BLaER1 treated with 17β-estradiol and CSF1 and Interleukin-3, amounts not matched to agents 10 nM and 100 nM (cell line): ENCODE data around the gene ASCC2.

Source experiments
- H3K27ac ChIP-seq, 11 experiments: shearing (Covaris generic); formaldehyde crosslinking; 2 replicates each; pipeline ENCODE4 v1.8.1; 2022
- H3K27me3 ChIP-seq, 11 experiments: shearing (Covaris generic); formaldehyde crosslinking; 2 replicates each; pipeline ENCODE4 v1.8.1; 2022
- H3K36me3 ChIP-seq, 11 experiments: shearing (Covaris generic); formaldehyde crosslinking; 2 replicates each; pipeline ENCODE4 v1.8.1; 2022
- H3K4me1 ChIP-seq, 10 experiments: shearing (Covaris generic); formaldehyde crosslinking; 2 replicates each; pipeline ENCODE4 v1.8.1; 2022
- H3K4me2 ChIP-seq, 11 experiments: shearing (Covaris generic); formaldehyde crosslinking; 2 replicates each; pipeline ENCODE4 v1.8.1; 2022
- H3K4me3 ChIP-seq, 10 experiments: shearing (Covaris generic); formaldehyde crosslinking; 2 replicates each; pipeline ENCODE4 v1.8.1; 2022
- H3K9ac ChIP-seq, 11 experiments: shearing (Covaris generic); formaldehyde crosslinking; 2 replicates each; pipeline ENCODE4 v1.8.1; 2022
- H3K9me3 ChIP-seq, 11 experiments: shearing (Covaris generic); formaldehyde crosslinking; replicated peaks in 1 of 11; 2 replicates each; pipeline ENCODE4 v1.8.1; 2022
- H4K20me1 ChIP-seq, 11 experiments: shearing (Covaris generic); formaldehyde crosslinking; 2 replicates each; pipeline ENCODE4 v1.8.1; 2022
- Cebpa-rat ChIP-seq, 11 experiments: shearing (Covaris generic); IDR thresholded peaks; 2 replicates each; pipeline ENCODE4 v1.8.1; 2022

ASCC2 gene

DNA sequence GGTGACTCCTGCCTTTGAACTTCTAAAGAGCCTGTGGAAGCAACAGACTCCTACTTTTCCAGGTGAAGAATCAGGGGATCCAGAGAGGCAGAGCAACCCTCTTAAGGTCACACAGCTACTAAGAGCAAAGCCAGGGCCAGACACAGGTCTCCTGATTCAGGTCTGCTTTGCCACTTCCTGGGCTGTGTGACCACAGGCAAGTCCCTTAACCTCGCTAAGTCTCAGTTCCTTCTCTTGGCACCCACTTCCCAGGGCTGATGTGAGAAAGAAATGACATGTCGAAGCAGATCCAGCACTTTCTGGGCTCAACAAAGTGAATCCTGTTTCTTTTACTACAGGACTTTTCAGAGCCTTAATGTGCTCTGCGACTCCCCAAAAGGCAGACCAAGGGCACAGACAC is 40.7 kb downstream of the ASCC2 start:
- Histone ChIP-seq H3K9ac (peak overlapping the region in 3 of 11 experiments; percentile 7 to 22 (median 20); a peak in 2 of 22 replicates), H3K27ac (peak overlapping the region in 9 of 11 experiments; percentile 20 to 86 (median 74); a peak in 15 of 22 replicates), H4K20me1 (peaks cover 0 to 25% (median 12%) of the 10 kb centered on the region in 11 experiments; a peak in 9 of 22 replicates), H3K4me1 (peaks cover 52 to 60% (median 57%) of the 10 kb centered on the region in 10 experiments), H3K4me2 (peak overlapping the region; percentile 89 to 99 (median 93)), H3K36me3 (peaks cover 67 to 92% (median 81%) of the 10 kb centered on the region in 11 experiments), H3K4me3 (no peak overlapping the region), H3K27me3 (no peaks in the 10 kb centered on the region), H3K9me3 (no peaks in the 10 kb centered on the region)
- no peak for TF ChIP-seq Cebpa-rat (IDR thresholded peaks at IDR 0.05)

DNA sequence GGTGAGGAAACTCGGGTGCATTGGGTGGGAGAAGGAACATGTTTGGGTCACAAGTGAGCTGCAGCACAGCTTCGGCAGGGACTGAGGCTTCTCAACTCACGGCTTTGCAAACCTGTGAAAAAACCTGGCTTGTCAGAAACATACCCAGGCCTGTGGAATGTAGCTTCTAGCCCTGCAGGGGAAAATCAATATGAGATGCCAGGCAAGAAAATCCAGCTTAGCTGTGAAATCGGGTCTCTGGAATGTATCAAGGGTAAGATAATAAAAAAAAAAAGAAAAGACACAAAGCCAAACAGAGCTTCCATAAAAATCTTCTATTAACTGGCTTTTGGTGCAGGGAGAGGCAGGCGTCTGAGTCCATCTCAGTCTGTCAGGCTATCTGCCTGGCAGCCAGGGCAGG is 42.4 kb downstream of the ASCC2 start:
- no peak for TF ChIP-seq Cebpa-rat (IDR thresholded peaks at IDR 0.05)
- Histone ChIP-seq H4K20me1 (peaks cover 0 to 28% (median 12%) of the 10 kb centered on the region in 11 experiments; a peak in 9 of 22 replicates), H3K27ac (no peak overlapping the region), H3K4me2 (no peak overlapping the region), H3K36me3 (peaks cover 67 to 92% (median 81%) of the 10 kb centered on the region in 11 experiments), H3K4me1 (peaks cover 40 to 49% (median 43%) of the 10 kb centered on the region in 10 experiments), H3K27me3 (no peaks in the 10 kb centered on the region), H3K9ac (no peak overlapping the region), H3K4me3 (no peak overlapping the region), H3K9me3 (no peaks in the 10 kb centered on the region)

- no peak overlapping the region for H3K4me3 ChIP-seq
- no peak overlapping the region for H3K4me2 ChIP-seq
- H3K9ac ChIP-seq, result no peak overlapping the region
- no peak for TF ChIP-seq Cebpa-rat (IDR thresholded peaks at IDR 0.05)
- H3K27ac ChIP-seq, result no peak overlapping the region
- peaks cover 0 to 49% (median 8%) of the 10 kb centered on the region in 11 experiments; a peak in 8 of 22 replicates for H4K20me1 ChIP-seq
- peaks cover 81 to 94% (median 88%) of the 10 kb centered on the region in 11 experiments for H3K36me3 ChIP-seq
- no peaks in the 10 kb centered on the region for H3K27me3 ChIP-seq
- peaks cover 17 to 26% (median 20%) of the 10 kb centered on the region in 10 experiments for H3K4me1 ChIP-seq
- H3K9me3 ChIP-seq, result no peaks in the 10 kb centered on the region
These were observed 44.7 kb downstream of the ASCC2 start for GRCh38 chr22:29793396-29793795.

GRCh38 chr22:29790061-29790460 is 48.0 kb downstream of the ASCC2 start:
- Histone ChIP-seq H3K9ac (no peak overlapping the region), H3K4me2 (no peak overlapping the region), H3K36me3 (peaks cover 74 to 86% (median 82%) of the 10 kb centered on the region in 11 experiments), H3K9me3 (no peaks in the 10 kb centered on the region), H3K27me3 (no peaks in the 10 kb centered on the region), H3K4me3 (no peak overlapping the region), H3K4me1 (peaks cover 0 to 3% (median 0%) of the 10 kb centered on the region in 10 experiments; a peak in 3 of 20 replicates), H3K27ac (no peak overlapping the region), H4K20me1 (peaks cover 0 to 42% (median 0%) of the 10 kb centered on the region in 11 experiments; a peak in 3 of 22 replicates)
- TF ChIP-seq Cebpa-rat (IDR thresholded peaks at IDR 0.05), result no peak

- peaks cover 63 to 72% (median 70%) of the 10 kb centered on the region in 11 experiments for H3K36me3 ChIP-seq
- no peak overlapping the region for H3K4me2 ChIP-seq
- H3K4me3 ChIP-seq, result no peak overlapping the region
- H3K4me1 ChIP-seq, result peaks cover 5 to 14% (median 13%) of the 10 kb centered on the region in 10 experiments; a peak in 19 of 20 replicates
- no peak overlapping the region for H3K9ac ChIP-seq
- H4K20me1 ChIP-seq, result peaks cover 0 to 42% (median 0%) of the 10 kb centered on the region in 11 experiments; a peak in 3 of 22 replicates
- no peaks in the 10 kb centered on the region for H3K9me3 ChIP-seq
- H3K27ac ChIP-seq, result no peak overlapping the region
- no peaks in the 10 kb centered on the region for H3K27me3 ChIP-seq
- TF ChIP-seq Cebpa-rat (IDR thresholded peaks at IDR 0.05), result no peak
These were observed 49.5 kb downstream of the ASCC2 start for GRCh38 chr22:29788339-29789279.

- peaks cover 52 to 60% (median 59%) of the 10 kb centered on the region in 11 experiments for H3K36me3 ChIP-seq
- H3K4me3 ChIP-seq, result no peak overlapping the region
- no peak overlapping the region for H3K4me2 ChIP-seq
- TF ChIP-seq Cebpa-rat (IDR thresholded peaks at IDR 0.05), result no peak
- H3K27ac ChIP-seq, result no peak overlapping the region
- H3K27me3 ChIP-seq, result no peaks in the 10 kb centered on the region
- no peak overlapping the region for H3K9ac ChIP-seq
- peaks cover 5 to 15% (median 13%) of the 10 kb centered on the region in 10 experiments; a peak in 19 of 20 replicates for H3K4me1 ChIP-seq
- no peaks in the 10 kb centered on the region for H3K9me3 ChIP-seq
- H4K20me1 ChIP-seq, result peaks cover 0 to 38% (median 0%) of the 10 kb centered on the region in 11 experiments; a peak in 3 of 22 replicates
These were observed 50.6 kb downstream of the ASCC2 start for GRCh38 chr22:29787371-29787980.

- Histone ChIP-seq H3K27me3 (no peaks in the 10 kb centered on the region), H4K20me1 (peaks cover 0 to 35% (median 0%) of the 10 kb centered on the region in 11 experiments; a peak in 3 of 22 replicates), H3K9ac (no peak overlapping the region), H3K4me1 (peaks cover 11 to 25% (median 21%) of the 10 kb centered on the region in 10 experiments), H3K27ac (no peak overlapping the region), H3K36me3 (peaks cover 38 to 46% (median 44%) of the 10 kb centered on the region in 11 experiments), H3K9me3 (no peaks in the 10 kb centered on the region), H3K4me3 (no peak overlapping the region), H3K4me2 (no peak overlapping the region)
- no peak for TF ChIP-seq Cebpa-rat (IDR thresholded peaks at IDR 0.05)
These were observed 52.0 kb downstream of the ASCC2 start for GRCh38 chr22:29786031-29786430.

GRCh38 chr22:29784451-29785361 is 53.4 kb downstream of the ASCC2 start:
- H3K9ac ChIP-seq, result peak overlapping the region in 2 of 11 experiments; percentile 2 to 6; a peak in 1 of 22 replicates
- peak overlapping the region in 2 of 11 experiments; percentile 35 to 36; a peak in 1 of 22 replicates for H3K27ac ChIP-seq
- no peaks in the 10 kb centered on the region for H3K9me3 ChIP-seq
- no peaks in the 10 kb centered on the region for H3K27me3 ChIP-seq
- H3K4me1 ChIP-seq, result peaks cover 11 to 34% (median 24%) of the 10 kb centered on the region in 10 experiments
- H4K20me1 ChIP-seq, result peaks cover 0 to 25% (median 0%) of the 10 kb centered on the region in 11 experiments; a peak in 3 of 22 replicates
- no peak for TF ChIP-seq Cebpa-rat (IDR thresholded peaks at IDR 0.05)
- peaks cover 24 to 33% (median 31%) of the 10 kb centered on the region in 11 experiments for H3K36me3 ChIP-seq
- peak overlapping the region in 10 of 11 experiments; percentile 36 to 75 (median 60); a peak in 20 of 22 replicates for H3K4me2 ChIP-seq
- no peak overlapping the region for H3K4me3 ChIP-seq
